HG03159 (cell line): ENCODE results near the gene TMEM179.

ENCODE experiments used
- ATAC-seq: cut with Tn5 transposase; IDR thresholded peaks from one replicate; pipeline ENCODE4 v1.9.1; 2021; ENCODE audit warnings: mild to moderate bottlenecking, moderate library complexity; ENCODE audit not compliant: unreplicated experiment

The TMEM179 gene

DNA sequence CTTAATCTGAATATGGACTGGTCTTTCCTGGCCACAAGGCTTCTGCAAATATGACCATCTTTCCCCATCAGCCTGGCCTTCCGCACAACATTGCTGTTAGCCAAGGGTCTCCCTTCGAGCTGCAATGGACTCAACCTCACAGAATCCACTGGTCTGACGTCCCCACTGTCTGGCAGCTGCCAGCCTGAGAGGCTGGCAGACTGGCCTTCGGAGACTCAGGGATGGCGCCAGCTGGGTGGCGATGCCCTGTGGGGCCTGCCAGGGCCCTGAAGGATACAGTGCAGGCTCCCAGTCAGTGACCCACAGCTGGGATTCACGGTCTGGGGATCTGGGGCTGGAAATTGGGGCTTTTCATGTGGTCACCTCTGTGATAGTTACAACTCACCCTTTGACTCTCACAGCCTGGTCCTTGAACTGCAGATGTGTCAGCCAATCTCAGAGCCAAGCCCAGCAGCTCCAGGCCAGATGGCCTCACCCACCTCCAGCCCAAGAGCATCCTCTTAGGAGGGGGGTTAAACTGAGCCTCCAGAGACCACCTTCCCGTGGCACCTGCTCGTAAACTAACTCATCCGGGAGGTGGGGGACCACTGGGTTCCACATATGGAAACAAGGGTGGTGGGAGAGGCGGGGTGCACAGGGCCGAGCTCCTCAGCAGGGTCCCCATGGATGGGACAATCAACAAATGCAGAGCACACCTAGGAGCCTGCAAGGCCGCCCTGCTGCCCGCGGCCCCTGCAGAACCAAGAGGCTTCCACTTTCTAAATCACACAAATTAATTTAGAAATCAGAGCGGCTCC lies 46.1 kb downstream of the TMEM179 start:
- no peak for ATAC-seq

DNA sequence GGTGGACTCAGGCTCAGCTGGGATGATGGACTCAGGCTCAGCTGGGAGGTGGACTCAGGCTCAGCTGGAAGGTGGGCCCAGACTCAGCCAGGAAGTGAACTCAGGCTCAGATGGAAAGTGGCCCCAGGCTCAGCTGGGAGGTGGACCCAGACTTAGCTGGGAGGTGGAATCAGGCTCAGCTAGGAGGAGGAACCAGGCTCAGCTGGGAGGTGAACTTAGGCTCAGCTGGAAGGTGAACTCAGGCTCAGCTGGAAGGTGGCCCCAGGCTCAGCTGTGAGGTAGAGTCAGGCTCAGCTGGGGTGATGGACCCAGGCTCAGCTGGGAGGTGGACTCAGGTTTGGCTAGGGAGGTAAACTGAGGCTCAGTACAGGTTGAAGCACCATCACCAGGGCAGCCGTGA lies 46.8 kb downstream of the TMEM179 start:
- ATAC-seq, result no peak

DNA sequence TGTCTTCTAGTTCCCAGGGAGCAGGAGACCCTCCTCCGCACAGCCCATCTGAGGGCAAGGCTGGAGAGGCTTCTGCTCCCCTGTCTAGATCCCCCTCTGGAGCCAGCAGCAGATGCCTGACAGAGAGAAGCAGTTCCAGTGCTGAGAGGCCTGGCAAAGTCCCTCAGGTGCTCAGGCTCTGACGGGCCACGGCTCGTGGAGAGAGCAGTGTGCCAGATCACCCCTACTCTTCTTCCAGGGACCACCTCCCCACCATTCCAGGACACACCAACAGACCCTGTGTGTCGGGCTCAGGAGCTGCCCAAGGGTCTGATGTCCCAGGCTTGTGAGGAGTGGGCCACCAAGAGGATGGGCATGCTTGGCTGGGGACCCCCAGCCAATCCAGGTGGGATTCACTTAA lies 47.5 kb downstream of the TMEM179 start:
- ATAC-seq, result no peak

DNA sequence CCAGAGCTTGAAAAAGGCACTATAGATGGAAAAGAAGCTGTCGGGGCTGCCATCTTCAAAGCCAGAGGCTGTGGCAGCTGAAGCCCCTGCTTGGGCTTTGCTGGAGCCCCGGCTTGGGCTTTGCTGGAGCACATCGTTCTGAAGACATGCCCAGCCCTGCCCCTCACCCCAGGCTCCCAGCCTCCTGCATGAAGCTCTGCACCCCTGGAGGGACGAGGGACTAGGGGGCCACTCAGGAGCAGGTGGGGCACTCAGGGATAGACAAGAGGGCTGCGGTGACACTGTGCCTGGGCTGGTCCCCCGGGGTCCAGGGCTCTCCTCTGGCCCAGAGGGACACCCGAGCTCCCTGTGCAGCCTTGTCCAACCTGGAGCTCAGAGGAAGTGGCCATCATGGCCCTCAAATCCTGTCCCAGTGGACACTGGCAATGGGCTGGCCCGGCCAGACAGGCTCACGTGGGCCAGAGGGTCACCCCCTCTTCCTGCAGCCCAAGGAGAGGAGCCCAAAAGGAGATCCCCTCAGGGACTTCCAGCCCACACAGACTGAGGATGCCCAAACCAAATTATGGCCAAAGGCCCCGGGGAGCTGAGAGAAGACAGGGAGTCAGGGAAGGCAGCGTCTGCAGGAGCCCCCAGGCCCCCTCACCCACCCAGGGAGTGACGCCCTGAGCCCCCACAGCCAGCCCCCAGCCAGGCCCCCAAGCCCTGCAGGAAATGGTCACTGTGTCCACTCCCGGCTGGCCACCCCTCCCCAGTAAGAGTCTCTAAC lies 48.1 kb downstream of the TMEM179 start:
- ATAC-seq, result no peak

DNA sequence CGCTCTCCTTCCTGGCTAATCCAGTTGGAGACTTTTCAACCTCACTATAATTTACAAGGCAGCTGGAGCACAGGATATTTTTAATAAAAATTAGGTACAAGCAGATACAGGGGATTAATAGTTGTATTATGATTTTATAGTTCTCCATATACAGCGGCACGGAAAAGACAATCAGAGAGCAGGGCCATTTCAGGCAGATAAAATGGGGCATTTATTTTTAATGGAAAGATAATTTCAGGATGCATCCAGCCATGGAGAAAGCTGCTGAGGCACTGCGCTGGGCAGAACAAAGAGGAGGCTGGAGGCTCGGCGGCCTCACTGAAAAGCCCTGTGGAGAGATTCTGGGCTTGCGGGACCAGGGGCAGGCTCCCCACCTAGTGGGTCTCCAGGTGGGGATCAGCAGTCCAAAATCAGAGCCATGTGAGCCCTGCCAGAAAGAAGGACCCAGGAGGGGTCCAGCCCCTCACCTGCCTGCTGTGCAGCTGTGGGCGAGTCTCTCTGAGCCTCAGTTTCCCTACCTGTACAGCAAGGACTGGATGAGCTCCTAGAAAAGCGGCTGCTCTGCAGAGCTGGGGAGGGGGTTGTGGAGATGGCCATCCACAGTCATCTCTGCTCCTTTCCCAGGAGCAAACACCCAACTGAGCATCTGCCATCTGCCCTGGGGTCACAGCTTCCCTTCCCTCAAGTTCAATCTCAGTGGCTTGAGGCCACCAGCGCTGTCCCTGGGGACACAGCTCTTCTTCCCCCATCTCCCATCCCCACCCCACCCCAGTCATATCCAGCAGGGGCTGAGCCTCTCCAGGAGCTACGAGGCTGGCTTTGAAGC lies 48.9 kb downstream of the TMEM179 start:
- ATAC-seq, result no peak

DNA sequence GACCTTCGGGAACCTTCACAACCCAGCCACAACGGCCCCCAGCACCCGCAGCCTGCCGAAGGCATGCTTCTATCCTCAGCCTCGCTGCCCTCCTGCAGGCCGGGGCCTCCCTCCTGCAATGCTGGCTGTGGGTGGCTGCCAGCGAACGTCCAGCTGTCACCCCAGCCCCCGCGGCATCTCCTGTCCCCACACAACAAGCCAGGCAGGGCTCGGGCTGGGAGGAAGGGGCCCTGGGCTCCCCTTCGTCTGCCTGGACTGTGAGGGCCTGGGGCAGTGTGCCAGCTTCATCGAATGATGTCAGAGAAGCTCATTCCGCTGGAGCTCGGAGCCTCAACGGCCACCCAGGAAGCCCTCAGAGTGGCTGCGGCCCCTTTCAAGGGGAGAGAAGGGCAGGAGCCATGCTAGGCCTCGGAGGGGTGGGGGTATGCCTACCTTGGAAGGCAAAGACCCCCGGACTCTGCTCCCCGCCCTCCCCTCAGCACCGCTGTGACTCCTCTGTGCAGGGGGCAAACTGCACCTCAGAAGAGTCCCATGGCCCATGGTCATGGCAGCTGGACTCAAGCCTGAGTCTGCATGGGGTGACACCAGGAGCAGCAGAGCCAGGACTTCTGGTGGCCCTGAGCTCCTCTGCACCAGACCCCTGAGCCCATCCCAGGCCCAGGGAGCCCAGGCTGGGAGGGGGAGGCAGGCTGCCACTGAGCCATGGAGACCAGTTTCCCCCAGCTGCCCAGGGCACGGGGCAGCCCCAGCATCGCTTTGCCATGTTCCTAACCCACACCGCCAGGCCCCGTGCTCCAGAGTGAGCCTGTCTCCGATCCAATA lies 49.8 kb downstream of the TMEM179 start:
- no peak for ATAC-seq

DNA sequence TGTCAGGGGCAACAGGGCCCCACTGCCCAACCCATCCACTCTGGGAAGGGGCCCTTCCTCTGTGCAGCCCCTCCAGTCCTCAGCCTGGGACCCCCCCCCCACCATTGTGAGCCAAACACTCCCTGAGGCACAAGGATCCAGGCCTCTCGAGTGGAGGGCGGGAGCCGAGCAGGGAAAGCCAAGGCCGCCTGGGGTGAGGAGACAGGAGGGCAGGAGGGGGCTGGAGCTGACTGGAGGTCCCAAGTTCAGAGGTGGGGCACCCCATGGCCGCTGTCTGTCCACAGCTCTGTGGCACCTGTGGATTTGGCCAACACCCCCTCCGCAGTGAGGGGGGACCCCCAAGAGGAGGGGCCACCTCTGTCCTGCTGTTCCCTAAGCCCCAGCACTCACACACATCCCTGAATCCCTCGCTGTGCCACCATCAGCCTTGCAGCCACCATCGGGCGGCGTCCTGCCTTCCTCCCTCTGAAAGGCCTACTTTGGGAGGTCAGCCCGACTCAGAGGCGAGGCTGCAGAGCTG lies 50.4 kb downstream of the TMEM179 start:
- no peak for ATAC-seq

DNA sequence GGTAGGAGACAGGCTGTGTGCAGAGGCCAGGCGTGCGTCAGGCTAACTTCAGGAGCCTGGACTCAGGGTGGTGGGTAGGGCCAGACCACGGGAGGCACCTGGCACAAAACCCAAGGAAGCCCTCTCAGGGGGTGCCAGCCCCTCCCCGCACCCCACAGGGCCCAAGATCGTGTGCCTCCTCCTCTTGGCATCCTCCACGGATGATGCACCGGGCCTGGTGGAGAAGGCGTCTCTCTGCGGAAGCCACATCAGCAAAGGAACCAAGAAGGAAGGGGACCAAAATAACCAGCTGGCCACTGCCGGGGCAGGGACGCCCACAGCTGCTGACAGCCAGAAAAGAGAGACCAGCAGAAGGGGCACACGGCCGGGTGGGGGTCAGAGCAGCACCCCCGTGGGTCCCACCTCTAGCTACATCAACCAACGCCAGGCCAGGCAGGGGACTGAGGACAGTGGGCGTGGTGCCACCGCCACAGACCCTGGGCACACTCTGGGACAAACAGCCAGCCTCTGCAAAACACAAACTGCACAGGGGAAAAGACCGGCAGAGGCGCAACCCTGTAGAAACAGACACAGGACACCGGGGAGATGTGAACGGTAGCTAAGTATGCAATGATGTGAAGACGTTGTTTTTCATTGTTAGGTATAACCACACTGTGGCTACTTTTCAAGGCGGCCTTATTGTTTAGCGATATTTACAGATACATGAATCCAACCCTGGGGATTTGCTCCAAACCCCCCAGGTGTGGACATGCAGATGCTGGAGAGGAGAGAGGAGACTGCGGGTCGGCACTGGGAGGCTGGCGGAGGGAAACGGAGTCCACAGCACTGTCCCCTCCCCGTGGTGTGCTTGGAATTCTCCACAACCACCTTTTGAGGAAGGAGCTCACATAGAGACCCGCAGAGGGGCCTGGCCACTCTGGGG lies 51.1 kb downstream of the TMEM179 start:
- ATAC-seq, result no peak

DNA sequence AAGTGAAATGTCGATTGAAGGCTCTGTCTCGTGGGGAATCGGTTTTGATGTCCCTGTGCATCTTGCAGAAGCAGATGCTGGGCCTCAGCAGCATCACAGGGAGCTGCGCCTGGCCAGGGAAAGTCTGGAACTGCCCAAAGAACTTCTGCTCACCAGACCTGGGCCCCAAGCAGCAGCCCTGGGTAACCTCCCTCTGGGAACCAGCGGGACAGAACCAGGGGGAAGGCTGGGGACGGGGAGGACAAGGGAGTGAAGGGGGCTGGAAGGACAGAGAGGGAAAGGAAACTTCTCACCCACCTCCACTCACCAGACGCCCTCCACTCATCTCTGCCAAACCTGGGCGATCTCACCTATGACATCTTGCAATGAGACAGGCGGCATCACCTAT lies 51.8 kb downstream of the TMEM179 start:
- ATAC-seq, result no peak

DNA sequence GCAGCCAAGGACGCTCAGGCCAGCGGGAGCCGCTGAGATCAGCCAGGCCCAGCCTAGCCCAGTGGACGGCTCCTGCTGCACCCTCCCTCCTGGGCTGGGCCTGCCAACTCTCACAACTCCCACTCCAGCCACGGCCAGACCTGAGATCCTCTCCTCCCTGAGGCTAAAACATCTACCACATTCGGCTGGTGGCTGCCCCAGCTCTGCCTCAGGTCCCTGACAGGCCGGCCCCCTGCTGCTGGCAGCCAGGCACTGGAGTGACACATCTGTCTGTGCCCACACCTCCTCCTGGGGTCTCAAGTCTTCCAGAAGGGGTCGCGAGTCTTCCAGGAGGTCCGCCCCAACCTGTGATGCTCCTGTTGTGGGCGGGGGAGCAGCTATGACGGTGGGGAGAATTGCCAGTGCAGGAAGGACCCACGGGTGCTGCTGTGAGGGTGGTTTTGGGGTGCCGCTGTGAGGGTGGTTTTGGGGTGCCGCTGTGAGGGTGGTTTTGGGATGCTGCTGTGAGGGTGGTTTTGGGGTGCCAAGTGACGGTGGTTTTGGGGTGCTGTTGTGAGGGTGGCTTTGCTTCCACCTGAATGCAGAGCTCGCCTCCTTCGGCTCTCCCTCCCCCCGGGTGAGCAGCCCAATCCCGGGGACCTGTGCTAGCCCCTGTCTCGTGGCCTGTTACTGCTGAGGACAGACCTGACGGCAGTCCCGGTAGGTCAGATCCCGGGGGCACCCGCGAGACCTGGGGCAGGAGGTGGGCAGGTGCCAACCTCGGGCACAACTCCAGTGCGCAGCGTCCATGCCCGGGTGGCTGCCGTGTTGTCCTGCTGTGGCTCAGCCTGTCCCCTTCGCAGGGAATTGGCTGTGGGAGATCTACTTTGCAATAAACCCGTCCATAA lies 52.5 kb downstream of the TMEM179 start:
- no peak for ATAC-seq

DNA sequence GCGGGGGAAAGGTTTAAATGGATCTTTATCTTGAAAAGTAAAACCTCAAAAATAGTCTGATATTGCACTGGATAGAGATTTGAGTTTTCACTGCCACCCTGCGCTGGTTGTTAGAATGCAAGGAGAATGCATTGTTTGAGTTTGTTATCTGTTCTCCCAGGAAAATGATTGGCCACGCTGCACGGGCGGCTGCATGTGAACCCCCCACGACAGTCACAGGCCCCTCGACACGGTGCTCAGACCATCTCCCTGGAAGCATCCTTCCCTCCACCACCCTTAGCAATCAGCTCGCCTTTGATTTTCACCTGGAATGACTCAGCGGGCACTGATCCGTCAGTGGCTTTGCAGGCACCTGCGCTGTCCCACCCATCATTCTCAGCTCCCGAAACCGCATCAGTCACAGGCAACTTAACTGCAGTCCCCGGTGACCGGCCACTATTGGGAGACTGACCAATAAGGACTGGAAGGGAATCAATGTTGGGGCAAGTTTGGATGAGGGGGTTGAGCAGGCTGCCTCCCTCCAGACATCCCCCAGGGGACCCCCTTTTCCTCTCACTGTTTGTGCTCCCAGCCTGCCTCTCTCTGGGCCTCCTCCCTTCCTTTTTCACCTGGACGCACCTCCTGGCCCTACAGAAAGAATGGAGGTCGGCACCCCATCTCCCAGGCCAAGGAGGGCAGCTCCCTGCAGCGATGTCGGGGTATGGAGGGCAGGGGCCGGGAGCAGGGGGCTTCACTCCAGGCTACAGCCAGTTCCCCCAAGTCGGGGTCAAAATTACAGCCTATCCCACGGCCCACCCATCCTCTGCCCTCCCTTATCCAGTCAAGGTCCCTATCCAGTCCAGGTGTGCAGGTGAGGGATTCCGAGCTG lies 53.5 kb downstream of the TMEM179 start:
- no peak for ATAC-seq

DNA sequence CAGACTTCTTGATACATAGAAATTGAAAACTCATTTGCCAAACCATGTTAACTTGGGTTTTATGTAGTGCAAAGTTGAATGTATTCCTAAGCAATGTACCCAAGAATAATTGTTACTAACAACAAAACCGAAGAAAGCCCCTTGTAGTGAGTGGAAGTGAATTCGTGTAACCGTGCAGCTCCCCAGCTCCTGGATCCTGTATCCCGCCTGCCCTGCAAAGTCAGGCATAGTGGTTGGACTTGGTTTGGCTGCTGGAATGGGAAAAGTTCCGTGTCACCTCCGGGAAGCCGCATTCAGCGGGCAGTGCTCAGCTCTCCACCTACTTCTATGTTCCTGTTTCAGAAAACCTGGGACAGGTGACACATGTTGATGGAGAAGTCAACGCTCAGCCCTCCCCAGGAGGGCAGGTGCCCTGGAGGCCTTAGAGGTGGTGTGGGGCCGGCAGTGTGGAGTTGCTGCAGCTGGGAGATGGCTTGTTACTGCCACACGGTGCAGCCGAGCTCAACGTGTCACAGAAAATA lies 54.2 kb downstream of the TMEM179 start:
- no peak for ATAC-seq

DNA sequence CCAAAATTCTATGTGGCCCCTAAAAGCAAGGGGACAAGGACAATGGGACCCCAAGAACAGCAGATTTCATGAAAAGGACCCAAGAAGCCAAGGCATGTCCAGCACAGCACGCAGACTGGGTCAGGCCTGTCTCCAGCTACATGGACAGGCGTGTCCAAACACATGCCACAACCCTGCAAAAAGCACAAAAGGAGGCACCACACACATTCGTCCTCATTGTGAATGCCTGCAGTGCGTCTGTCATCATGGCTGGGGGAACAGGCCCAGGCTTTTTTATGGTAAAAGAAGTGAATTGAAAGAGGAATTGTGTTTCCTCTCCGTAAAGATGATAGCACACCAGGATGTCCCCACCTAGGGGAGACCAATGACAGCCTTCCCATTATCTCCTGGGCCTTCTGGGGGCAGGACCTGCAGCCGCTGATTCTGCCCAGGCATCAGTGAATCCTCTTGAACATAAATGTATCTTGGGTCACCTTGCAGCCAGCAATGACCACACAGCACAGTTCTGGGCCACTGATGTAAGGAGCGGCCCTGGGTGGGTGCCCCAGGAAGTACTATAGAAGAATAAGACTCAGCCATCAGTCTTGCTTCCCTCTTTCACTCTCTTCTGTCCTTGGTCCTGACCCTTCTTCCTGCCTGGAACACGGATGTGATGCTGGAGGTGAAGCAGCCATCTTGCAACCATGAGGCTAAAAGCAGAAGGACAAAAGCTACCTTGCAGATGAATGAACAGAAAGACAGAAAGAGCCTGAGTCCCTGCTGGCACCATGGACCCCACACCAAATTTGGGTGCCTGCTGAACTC lies 54.8 kb downstream of the TMEM179 start:
- no peak for ATAC-seq

DNA sequence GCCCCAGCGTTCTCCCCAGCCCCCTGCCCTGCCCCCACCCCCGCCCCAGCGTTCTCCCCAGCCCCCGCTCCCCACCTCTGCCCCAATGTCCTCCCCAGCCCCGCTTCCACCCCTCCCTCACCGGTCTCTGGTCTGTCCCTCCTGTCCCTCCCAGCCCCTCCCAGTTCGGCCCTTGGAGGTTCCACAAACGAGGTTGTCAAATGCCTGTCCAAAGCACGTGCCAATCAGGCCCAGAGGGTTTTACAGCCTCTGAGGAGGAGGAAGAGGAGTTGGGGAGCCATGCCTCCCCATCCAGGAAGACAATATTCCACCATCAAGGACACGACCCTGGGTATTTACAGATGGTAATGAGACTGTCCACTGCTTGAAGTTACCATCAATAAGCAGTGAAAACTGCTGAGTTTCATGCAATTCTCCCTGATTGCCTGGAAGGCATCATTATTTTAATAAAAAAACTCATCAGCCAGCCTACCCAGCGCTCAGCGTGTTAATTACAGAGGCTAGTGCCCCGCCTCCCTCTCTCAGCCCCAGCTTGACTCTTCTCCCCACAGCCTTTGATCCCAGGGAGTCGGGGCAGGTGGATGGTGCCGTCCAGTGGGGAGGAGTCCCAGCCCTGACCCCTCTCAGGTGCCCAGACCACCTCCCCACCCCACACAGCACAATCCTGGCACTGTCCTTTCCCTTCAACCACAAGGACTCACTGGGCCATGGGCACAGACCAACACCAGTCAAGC lies 55.6 kb downstream of the TMEM179 start:
- ATAC-seq, result no peak

DNA sequence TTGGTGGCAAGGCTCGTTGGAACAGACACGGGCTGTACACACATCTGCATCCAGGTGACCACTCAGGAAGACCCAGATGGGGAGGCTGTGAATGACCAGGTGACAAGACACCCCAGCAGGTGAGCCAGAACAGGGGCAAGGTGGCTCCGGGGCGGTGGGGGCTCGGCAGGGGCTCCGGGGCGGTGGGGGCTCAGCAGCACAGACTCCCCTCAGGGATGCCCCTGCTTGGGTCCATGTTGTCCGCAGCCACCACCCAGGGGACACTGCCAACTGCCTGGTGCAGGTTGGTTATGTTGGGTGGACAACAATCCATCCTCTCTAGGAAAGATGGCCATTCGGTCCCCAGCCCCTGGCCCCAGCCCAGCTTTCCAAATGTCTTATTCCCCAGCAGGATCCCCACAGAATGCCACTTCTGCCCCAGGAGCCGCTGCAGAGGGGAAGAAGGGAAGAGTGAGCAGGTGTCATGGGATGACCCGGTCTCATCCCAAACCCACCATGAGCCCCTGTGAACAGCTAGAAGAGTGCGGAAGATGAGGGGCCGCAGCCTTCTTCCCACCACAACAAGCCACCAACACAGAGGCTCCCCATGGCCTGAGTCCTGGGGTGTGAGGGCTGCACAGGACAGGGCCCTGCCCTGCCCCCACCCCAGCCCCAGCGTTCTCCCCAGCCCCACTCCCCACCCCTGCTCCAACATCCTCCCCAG lies 56.4 kb downstream of the TMEM179 start:
- ATAC-seq, result no peak
